H7 (cell line): Measurements from ENCODE around the gene C12orf56. TPM values are rescaled to one million over a fixed set of nuclear protein-coding genes. Genes with fewer than 3 reads are reported as not detected.
"Not testable (repeated sequence)": the region's sequence is repeated elsewhere in the genome, so short reads cannot be mapped to it uniquely, and the experiment has no call there.

Source experiments
- DNase-seq: peaks from one replicate; pipeline ENCODE4 v3.0.0; 2012
- H3K27me3 ChIP-seq: 2 replicates; pipeline ENCODE4 v1.6.0; 2011; ENCODE audit warnings: mild to moderate bottlenecking, low read length; ENCODE audit not compliant: control insufficient read depth, insufficient read depth
- H3K36me3 ChIP-seq: replicated peaks from 2 replicates; pipeline ENCODE4 v1.5.1; 2011; ENCODE audit warnings: low read length; ENCODE audit not compliant: control insufficient read depth, insufficient read depth
- H3K4me3 ChIP-seq: 2 replicates; pipeline ENCODE4 v1.5.1; 2011; ENCODE audit warnings: low read depth, mild to moderate bottlenecking, control low read depth, low read length, moderate library complexity; ENCODE audit not compliant: insufficient read depth
- total RNA-seq: library from RNA; depleted of rRNA; stranded (reverse); fragments of >200 nt; shearing (Covaris generic); gene quantifications from 2 replicates; pipeline ENCODE4 v1.2.3, GENCODE V29; 2014; rRNA removed

Gene C12orf56
- total RNA-seq, 1 experiment from 2014 or later = 1.4 TPM

DNA sequence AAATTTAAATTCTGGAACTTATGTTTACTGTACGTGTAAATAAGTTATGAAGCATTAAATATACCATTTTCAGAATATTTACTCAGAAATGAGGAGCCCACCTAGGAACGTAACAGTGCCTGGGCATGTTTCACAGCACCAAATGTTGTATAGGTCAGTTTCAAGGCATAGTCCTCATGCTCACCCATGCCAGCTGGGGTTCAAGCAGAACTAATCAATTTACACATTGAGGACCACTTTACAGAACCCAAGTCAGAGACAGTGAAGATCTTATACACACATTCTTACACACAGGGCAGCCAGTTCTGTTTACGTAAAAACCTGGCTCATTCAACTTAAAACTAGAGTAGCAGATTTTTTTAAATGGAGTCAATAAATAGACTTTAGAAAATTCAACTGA lies 170.5 kb downstream of the C12orf56 start:
- no peak overlapping the region for H3K4me3 ChIP-seq
- H3K36me3 ChIP-seq = no peaks in the 10 kb centered on the region; the same call in 1 of the 2 replicates
- no peak for DNase-seq
- H3K27me3 ChIP-seq = no peaks in the 10 kb centered on the region

DNA sequence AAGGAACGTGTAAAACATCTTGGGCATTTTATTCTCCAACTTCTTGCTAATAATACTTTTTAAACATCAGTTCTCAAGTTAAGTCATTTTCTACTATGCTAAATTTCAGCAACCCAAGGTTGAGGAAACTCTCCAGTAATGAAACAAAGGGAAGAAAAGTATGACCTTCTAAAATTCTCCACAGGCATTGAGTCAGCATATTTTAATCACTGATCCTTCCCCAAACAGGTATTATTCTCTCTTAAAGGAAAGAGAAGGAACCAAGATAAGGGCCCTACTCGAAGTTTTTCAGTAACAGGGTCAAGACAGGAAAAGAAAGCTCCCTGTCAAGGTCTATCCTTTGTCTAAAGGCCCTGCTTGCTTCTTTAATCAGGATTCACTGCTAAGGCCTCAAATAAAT lies 171.4 kb downstream of the C12orf56 start:
- DNase-seq = no peak
- Histone ChIP-seq H3K27me3 (no peaks in the 10 kb centered on the region), H3K4me3 (no peak overlapping the region), H3K36me3 (no peaks in the 10 kb centered on the region; the same call in 1 of the 2 replicates)

DNA sequence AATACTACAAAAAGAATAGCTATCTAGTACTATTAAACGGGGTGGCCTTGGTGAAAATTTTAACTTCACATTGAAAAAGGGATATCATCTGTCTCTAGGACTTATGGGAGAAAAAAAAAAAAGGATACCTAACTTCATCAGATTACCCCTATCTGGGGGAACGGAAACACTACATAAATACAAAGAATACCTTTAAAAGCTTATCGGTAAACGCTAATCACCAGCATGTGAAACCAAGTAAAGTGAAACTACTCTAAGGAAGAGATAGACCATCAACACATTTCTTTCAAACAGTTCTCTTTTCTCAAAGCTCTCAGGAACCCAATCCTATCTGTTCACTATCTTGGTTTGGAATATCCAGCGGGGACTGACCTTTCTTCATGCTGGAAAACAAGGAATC lies 172.0 kb downstream of the C12orf56 start:
- Histone ChIP-seq H3K36me3 (no peaks in the 10 kb centered on the region; the same call in 1 of the 2 replicates), H3K4me3 (no peak overlapping the region), H3K27me3 (no peaks in the 10 kb centered on the region)
- DNase-seq = no peak

DNA sequence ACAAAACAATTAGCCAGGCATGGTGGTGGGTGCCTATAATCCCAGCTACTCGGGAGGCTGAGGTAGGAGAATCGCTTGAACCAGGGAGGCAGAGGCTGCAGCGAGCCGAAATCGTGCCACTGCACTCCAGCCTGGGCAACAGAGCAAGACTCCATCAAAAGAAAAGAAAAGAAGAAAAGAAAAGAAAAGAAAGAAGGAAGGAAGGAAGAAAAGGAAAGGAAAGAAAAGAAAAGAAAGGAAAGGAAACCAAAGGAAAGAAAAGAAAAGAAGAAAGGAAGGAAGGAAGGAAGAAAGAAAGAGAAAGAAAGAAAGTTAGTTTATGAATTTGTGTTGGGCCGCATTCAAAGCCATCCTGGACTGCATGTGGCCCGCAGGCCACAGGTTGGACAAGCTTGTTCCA lies 172.9 kb downstream of the C12orf56 start:
- not testable (repeated sequence) for DNase-seq, H3K27me3 ChIP-seq, H3K36me3 ChIP-seq, H3K4me3 ChIP-seq

DNA sequence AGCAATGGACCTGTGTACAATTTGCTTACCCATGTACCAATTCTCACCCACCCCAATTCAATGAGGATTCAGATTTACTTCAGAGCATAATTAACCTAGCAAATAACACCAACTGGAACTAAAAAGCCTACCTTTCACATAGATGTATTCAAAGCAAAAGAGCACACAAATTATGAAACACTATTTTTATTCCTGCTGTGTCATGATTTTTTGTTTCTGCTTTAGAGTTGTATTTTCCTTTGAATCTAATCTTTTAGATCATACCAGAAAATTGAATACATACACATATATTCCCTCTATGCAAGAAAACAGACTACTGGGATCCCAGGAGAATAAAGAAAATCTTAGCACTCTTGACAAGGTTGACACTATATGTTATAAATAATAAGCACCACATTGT lies 174.3 kb downstream of the C12orf56 start:
- DNase-seq = no peak
- H3K36me3 ChIP-seq = no peaks in the 10 kb centered on the region; the same call in 1 of the 2 replicates
- H3K27me3 ChIP-seq = no peaks in the 10 kb centered on the region
- H3K4me3 ChIP-seq = no peak overlapping the region

Other genes with a start within 250 kb of the C12orf56 start
- gene KICS2, start 168.5 kb downstream of the C12orf56 start, total RNA-seq = 9.7 and 12.5 TPM in 2 replicates
- gene XPOT, start 13.6 kb upstream of the C12orf56 start, total RNA-seq = 118 and 141 TPM in 2 replicates
- gene TBK1, start 61.4 kb upstream of the C12orf56 start, total RNA-seq = 17.7 and 25.6 TPM in 2 replicates
- 26.7 and 29.2 TPM in 2 replicates for gene RASSF3, start 219.7 kb upstream of the C12orf56 start, total RNA-seq